HEK293T (cell line): Measurements from ENCODE around the gene ELMO3.

ENCODE experiments used
- CTCF ChIA-PET: fragments of 350-600 bp; formaldehyde crosslinking; extraction: SDS; loops from one replicate; lab custom pipeline; 2021; ENCODE audit warnings: antibody characterized with exemption, inconsistent platforms; lab: Yijun Ruan, JAX
- POLR2A ChIA-PET: fragments of 350-600 bp; formaldehyde crosslinking; extraction: SDS; loops from one replicate; lab custom pipeline; 2020; ENCODE audit warnings: antibody characterized with exemption, inconsistent platforms; lab: Yijun Ruan, JAX
- DNase-seq: peaks from one replicate; pipeline ENCODE4 v3.0.0; 2012; ENCODE audit warnings: mixed read lengths; ENCODE audit errors: extremely low spot score
- ARNT ChIP-seq: fragments of 450-650 bp; IDR thresholded peaks from 2 replicates; pipeline ENCODE4 v1.6.1; 2017; ENCODE audit warnings: mild to moderate bottlenecking
- BHLHE40 ChIP-seq: fragments of 450-650 bp; IDR thresholded peaks from 2 replicates; pipeline ENCODE4 v1.6.1; 2016; ENCODE audit warnings: mild to moderate bottlenecking, moderate library complexity, borderline replicate concordance
- CTBP1 ChIP-seq: fragments of 450-650 bp; IDR thresholded peaks from 2 replicates; pipeline ENCODE4 v1.6.1; 2016; ENCODE audit warnings: borderline replicate concordance
- ELF4 ChIP-seq: fragments of 450-650 bp; IDR thresholded peaks from 2 replicates; pipeline ENCODE4 v1.6.1; 2017; ENCODE audit warnings: antibody characterized with exemption
- FOXA1 ChIP-seq: fragments of 450-650 bp; IDR thresholded peaks from 2 replicates; pipeline ENCODE4 v1.6.1; 2016; ENCODE audit warnings: mild to moderate bottlenecking
- FOXK2 ChIP-seq: fragments of 450-650 bp; IDR thresholded peaks from 2 replicates; pipeline ENCODE4 v1.6.1; 2016; ENCODE audit warnings: mild to moderate bottlenecking
- FOXM1 ChIP-seq: fragments of 450-650 bp; IDR thresholded peaks from 2 replicates; pipeline ENCODE4 v1.6.1; 2017; ENCODE audit warnings: mild to moderate bottlenecking, borderline replicate concordance
- HDGF ChIP-seq: fragments of 450-650 bp; IDR thresholded peaks from 2 replicates; pipeline ENCODE4 v1.6.1; 2017; ENCODE audit warnings: antibody characterized with exemption, borderline replicate concordance
- L3MBTL2 ChIP-seq: fragments of 450-650 bp; conservative IDR thresholded peaks from 2 replicates; pipeline ENCODE4 v1.6.1; 2016; ENCODE audit warnings: mild to moderate bottlenecking
- LEF1 ChIP-seq: fragments of 450-650 bp; IDR thresholded peaks from 2 replicates; pipeline ENCODE4 v1.6.1; 2017; ENCODE audit warnings: mild to moderate bottlenecking, borderline replicate concordance
- NFRKB ChIP-seq: fragments of 450-650 bp; IDR thresholded peaks from 2 replicates; pipeline ENCODE4 v1.6.1; 2016; ENCODE audit warnings: mild to moderate bottlenecking, moderate library complexity
- PKNOX1 ChIP-seq: fragments of 450-650 bp; IDR thresholded peaks from 2 replicates; pipeline ENCODE4 v1.6.1; 2016
- SP1 ChIP-seq: fragments of 450-650 bp; IDR thresholded peaks from 2 replicates; pipeline ENCODE4 v1.6.1; 2017
- SUZ12 ChIP-seq: fragments of 450-650 bp; IDR thresholded peaks from 2 replicates; pipeline ENCODE4 v1.6.1; 2016; ENCODE audit warnings: mild to moderate bottlenecking
- TARDBP ChIP-seq: fragments of 450-650 bp; IDR thresholded peaks from 2 replicates; pipeline ENCODE4 v1.6.1; 2016
- ZNF384 ChIP-seq: fragments of 450-650 bp; IDR thresholded peaks from 2 replicates; pipeline ENCODE4 v1.6.1; 2016

The ELMO3 gene

GRCh38 chr16:67173808-67174705 lies 24.9 kb upstream of the ELMO3 start:
- no peak for DNase-seq
- POLR2A ChIA-PET: interaction anchor here (1.0 kb wide), 1 partner anchor 19 kb away, joined by 3 read pairs; no protein-coding TSS in a partner anchor
- CTCF ChIA-PET: interaction anchor here (1.3 kb wide), 1 partner anchor 156 kb away, joined by 4 read pairs; no protein-coding TSS in a partner anchor
- TF ChIP-seq ELF4 (no peak), ARNT (no peak), BHLHE40 (no peak), SP1 (no peak), PKNOX1 (no peak), FOXA1 (no peak), FOXM1 (no peak), FOXK2 (no peak), HDGF (no peak), TARDBP (no peak), ZNF384 (no peak), LEF1 (no peak), NFRKB (no peak), SUZ12 (no peak), CTBP1 (no peak), L3MBTL2 (no peak)

GRCh38 chr16:67174706-67175231 lies 24.2 kb upstream of the ELMO3 start:
- no peak for TF ChIP-seq ARNT
- TF ChIP-seq FOXA1: no peak
- TF ChIP-seq TARDBP: no peak
- TF ChIP-seq BHLHE40: no peak
- TF ChIP-seq LEF1: no peak
- TF ChIP-seq L3MBTL2: no peak
- TF ChIP-seq FOXM1: no peak
- no peak for TF ChIP-seq SUZ12
- no peak for TF ChIP-seq FOXK2
- no peak for TF ChIP-seq HDGF
- TF ChIP-seq CTBP1: no peak
- TF ChIP-seq PKNOX1: no peak
- TF ChIP-seq SP1: no peak
- no peak for TF ChIP-seq ZNF384
- TF ChIP-seq ELF4: no peak
- no peak for TF ChIP-seq NFRKB
- ChIA-PET POLR2A (interaction anchor here (0.9 to 1.0 kb wide), 3 partner anchors 16 to 23 kb away, joined by 3 read pairs; no protein-coding TSS in a partner anchor), CTCF (interaction anchor here (0.6 kb wide), 1 partner anchor 83 kb away, joined by 3 read pairs; no protein-coding TSS in a partner anchor)
- no peak for DNase-seq

- DNase-seq: no peak
- CTCF ChIA-PET: interaction anchor here (0.5 kb wide), 1 partner anchor 248 kb away, joined by 3 read pairs; no protein-coding TSS in a partner anchor
- POLR2A ChIA-PET: no interaction called here
- TF ChIP-seq ZNF384: no peak
- no peak for TF ChIP-seq LEF1
- TF ChIP-seq NFRKB: no peak
- TF ChIP-seq PKNOX1: no peak
- no peak for TF ChIP-seq SP1
- no peak for TF ChIP-seq ARNT
- TF ChIP-seq BHLHE40: no peak
Observed at GRCh38 chr16:67176662-67177061, 22.3 kb upstream of the ELMO3 start.

- DNase-seq: peak; percentile 59
- no peak for TF ChIP-seq SP1
- TF ChIP-seq FOXA1: no peak
- TF ChIP-seq FOXK2: no peak
- TF ChIP-seq ZNF384: no peak
- no peak for TF ChIP-seq NFRKB
- no peak for TF ChIP-seq SUZ12
- no peak for TF ChIP-seq CTBP1
- TF ChIP-seq ARNT: no peak
- no peak for TF ChIP-seq LEF1
- ChIA-PET CTCF (no interaction called here), POLR2A (no interaction called here)
Observed at GRCh38 chr16:67177743-67178699, 20.9 kb upstream of the ELMO3 start.

- DNase-seq: no peak
- CTCF ChIA-PET: no interaction called here
- POLR2A ChIA-PET: no interaction called here
- no peak for TF ChIP-seq FOXK2
- no peak for TF ChIP-seq SP1
- no peak for TF ChIP-seq FOXM1
- TF ChIP-seq HDGF: no peak
- TF ChIP-seq LEF1: no peak
- TF ChIP-seq CTBP1: no peak
Observed at GRCh38 chr16:67179421-67180080, 19.4 kb upstream of the ELMO3 start.
